GM18519 (cell line): ENCODE measurements around the gene ADI1.
"Not testable (repeated sequence)": the region's sequence is repeated elsewhere in the genome, so short reads cannot be mapped to it uniquely, and the experiment has no call there.

Experiments used
- ATAC-seq: cut with Tn5 transposase; IDR thresholded peaks from one replicate; pipeline ENCODE4 v1.9.1; 2021; ENCODE audit warnings: mild to moderate bottlenecking, moderate library complexity; ENCODE audit not compliant: unreplicated experiment, low FRiP score

The ADI1 gene

DNA sequence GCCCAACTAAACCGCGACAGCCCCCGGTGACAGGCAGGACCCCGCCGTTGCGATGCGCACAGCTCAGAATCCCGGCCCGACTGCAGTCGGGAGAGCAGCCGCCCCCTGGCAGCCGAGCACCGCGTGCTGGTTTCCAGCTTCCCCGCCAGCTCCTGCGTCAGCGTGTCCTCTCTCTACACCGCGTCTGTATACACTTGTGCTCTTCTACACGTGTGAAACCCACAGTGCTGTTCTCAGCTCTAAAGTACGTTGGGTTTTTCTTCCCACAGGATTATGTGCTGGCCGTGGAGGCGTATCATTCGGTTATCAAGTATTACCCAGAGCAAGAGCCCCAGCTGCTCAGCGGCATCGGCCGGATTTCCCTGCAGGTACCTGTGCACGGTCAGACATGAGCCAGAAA is 54.0 kb downstream of the ADI1 start:
- no peak for ATAC-seq

- ATAC-seq, result no peak
Measured at GRCh38 chr2:3464401-3465005, 54.8 kb downstream of the ADI1 start.

DNA sequence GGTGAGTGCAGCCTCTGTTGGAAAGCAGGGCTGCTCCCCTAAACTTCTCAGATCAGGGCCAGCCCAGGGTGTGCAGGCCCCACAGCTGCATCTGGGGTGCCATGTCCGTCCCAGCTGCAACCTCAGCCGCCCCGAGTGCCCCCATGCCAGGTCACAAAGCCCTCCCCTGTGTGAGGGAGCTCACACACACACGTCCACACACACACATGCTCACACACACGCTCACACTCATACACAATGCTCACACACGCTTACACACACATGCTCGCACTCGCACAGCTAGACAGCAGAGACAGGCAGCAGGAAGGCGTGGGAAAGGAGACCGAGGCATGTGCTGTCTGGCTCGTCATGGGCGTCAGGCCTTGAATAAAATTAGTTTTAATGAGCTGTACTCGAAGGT is 55.4 kb downstream of the ADI1 start:
- no peak for ATAC-seq

- ATAC-seq, result no peak
Measured at GRCh38 chr2:3463186-3463835, 56.0 kb downstream of the ADI1 start.

DNA sequence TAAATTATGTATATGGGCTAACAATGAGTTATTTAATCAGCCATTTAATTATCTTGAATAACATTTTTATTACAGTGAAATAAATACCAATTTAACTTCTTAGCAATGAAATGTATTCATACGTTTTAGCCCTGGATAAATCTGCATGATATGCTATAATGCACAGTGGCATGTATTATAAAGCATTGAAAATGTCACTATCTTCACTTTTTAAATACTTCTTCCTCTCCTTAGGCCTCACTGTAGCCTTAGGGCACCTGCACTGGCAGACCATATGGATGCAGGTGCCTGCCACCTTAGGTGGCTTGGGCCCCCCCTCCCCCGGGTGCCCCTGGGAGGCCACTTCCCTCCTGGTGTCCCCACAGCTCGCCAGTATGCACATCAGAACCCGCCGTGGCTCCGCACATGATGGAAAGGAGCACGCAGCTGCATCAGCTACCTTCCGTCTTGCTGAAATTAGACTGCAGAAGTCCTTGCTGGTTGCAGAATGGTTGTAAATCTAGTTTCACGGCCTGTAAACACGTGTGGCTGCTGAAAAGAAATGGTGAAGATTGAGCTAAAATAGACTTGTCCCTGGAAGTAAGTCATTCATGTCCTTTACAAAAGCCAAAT is 56.7 kb downstream of the ADI1 start:
- peak; percentile 3 for ATAC-seq

DNA sequence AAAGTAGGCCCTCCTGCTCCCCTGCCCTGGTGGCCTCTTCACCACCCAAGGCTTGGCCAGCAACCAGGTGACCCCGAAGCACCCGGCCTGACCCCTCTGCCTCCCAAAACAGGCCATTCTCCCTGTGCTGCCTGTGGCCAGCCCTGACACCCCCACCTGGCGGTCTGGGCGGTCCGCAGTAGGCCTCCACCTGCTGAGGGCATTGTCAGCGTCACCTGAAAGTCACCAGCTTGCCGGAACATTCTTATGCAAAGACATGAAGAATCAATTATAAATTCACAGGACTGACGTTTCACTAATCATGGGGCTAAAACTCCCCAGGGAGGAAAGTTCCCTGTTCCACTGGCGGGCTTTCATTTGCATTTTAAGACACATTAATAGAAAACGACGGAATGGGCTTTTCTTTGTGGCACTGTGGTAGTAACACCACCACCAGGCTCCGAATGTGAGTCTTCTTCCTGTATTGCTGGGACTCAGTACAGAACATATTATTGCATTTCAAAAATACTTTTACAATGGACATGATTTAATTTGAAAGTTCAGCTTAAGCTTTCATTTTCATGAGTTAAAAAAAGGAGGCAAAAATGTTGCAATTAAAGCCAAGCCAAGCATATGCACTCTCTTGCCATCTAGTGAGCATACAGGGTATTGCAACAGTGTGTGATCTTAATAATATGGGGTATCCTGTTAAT is 57.4 kb downstream of the ADI1 start:
- ATAC-seq, result peak; percentile 63

- no peak for ATAC-seq
Measured at GRCh38 chr2:3460831-3461800, 58.2 kb downstream of the ADI1 start.

- ATAC-seq, result no peak
Measured at GRCh38 chr2:3460156-3460555, 59.2 kb downstream of the ADI1 start.

GRCh38 chr2:3459185-3460015 is 59.9 kb downstream of the ADI1 start:
- no peak for ATAC-seq

DNA sequence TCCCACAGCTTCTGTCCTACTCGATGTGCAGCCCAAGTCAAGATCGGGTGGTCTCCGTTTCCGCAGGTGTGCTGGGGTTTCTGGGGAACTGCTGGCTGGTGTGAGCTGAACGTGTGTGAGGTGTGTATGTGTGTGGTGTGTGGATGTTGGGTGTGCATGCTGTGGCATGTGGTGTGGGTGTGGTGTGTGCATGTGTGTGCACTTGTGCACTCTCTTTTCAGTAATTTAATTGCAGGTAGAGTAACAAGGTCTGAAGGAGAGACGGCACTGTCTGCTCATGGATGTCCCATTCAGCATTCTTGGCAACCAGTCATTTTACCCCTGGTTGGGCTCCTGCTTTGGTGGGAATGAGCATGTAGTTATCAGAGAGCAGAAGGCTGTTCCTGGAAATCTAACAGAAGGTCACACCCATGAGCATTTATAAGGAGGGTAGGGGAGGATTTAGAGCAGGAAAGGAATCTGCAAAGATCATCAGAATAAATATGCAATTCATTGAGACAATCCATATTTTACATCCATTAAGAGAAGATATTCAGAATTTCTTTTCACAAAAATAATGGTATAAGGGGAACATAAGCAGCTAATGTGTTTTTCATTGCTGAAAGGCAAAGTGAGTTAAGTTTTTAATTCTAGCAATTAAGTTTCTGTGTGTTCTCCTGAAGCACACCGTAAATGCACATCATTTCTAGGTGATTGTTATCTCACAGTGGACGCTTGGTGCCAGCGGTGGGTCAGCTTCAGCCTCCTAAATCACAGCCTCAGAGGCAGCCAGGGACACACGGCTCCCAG is 60.7 kb downstream of the ADI1 start:
- ATAC-seq, result no peak

DNA sequence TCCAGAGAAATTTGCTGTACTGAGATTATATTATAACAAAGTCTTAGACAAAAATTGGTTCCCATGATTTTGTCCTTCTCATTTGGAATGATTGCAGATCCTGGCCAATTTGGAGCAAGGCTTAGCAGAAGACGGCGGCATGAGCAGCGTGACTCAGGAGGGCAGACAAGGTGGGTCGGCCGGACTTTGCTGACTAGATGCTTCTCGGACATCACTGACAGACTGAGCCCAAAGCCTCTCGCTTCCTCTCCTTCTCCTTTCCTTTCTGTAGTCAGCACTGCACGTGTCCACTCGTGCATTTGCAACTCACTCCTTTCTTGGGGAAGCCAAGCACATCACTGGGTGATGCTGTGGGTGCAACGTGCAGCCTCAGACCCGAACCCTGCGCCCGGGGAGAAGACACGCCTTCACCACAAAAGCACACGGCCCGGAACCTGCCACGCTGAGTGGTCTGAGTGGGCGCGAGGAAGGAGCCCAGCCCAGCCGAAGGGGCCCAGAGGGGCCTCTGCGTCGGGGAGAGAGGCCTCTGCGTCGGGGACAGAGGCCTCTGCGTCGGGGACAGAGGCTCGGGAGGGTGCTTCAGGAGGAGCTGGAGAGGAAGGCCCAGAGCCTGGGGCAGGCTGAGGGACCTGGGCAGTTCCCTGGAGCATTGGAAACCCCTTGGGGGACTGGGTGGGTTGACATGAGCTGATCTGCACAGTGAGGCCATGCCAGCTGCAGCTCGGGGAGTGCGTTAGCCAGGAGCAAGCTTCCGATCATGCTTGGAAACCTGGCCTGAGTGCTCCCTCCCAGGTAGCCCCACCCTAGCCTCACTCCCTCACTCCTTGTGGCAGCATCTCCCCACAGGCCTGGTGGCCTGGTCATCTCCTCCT is 61.6 kb downstream of the ADI1 start:
- no peak for ATAC-seq

GRCh38 chr2:3456125-3456524 is 63.2 kb downstream of the ADI1 start:
- ATAC-seq, result no peak

DNA sequence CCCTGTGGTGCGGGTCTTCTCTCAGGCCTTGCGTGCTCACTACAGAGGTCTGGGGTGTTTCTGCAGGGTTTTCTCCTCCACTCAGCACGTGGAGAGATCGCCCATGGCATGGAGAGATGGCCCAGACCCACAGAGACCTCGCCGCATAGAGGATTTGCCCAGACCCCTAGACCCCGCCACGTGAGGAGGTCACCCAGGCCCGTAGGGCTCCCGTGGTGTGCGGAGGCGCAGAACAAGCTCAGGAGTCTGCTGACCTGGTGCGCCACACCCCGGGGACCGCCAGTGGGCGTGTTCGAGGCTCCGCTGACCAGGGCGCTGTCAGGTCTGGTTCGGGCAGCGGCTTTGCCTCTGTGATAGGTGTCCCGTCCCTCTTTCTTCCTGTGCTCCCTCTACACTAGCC is 64.5 kb downstream of the ADI1 start:
- ATAC-seq, result no peak

GRCh38 chr2:3454005-3454404 is 65.3 kb downstream of the ADI1 start:
- ATAC-seq, result not testable (repeated sequence)

DNA sequence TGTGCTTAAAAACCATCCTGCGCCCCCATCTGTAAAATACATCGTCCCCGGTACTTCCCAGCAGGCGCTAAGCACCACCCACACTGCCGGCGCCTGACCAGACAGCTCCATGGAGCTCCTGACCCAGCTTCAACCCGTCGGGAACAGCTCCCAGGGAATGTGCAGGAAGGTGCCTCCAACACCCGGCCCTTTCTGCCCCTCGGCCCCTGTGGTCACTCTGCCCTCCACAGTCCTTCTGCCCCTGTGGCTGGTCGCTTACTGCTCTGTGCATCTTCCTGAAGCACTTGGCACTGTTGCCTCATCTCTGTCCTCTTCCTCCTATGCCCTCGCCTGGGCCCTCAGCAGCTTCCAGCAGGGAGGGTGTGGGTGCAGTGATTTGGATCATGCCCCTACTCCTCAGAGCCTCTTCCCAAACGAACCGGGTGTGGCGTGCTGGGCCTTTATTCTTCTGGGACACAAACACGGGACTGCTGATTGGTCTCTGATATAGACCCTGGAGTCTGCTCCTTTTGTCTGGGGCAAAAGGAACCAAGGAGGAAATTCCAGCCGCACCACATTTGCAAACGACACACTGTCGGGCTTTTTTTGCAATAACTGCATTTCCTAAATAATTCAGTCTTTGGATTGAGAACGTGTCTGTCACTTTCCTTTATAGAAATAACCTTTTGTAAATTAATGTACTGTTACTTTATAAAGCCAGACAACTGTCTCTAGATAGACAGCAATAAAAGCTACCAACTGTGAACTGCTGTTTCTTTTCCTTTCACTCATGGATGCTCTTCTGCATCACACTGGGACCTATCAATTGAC is 65.9 kb downstream of the ADI1 start:
- no peak for ATAC-seq

- no peak for ATAC-seq
Measured at GRCh38 chr2:3451926-3452671, 67.2 kb downstream of the ADI1 start.
